PC-9 (cell line): ENCODE results near the gene UNC5B.

Source experiments
- CTCF ChIP-seq: fragments of 200-600 bp; sonication (generic); conservative IDR thresholded peaks from 2 replicates; pipeline ENCODE4 v1.6.1; 2017; ENCODE audit warnings: mixed run types, antibody characterized with exemption, mild to moderate bottlenecking, moderate library complexity
- EZH2 ChIP-seq: fragments of 200-600 bp; sonication (generic); IDR thresholded peaks from 2 replicates; pipeline ENCODE4 v1.8.0; 2017; ENCODE audit warnings: antibody characterized with exemption, low read depth

DNA sequence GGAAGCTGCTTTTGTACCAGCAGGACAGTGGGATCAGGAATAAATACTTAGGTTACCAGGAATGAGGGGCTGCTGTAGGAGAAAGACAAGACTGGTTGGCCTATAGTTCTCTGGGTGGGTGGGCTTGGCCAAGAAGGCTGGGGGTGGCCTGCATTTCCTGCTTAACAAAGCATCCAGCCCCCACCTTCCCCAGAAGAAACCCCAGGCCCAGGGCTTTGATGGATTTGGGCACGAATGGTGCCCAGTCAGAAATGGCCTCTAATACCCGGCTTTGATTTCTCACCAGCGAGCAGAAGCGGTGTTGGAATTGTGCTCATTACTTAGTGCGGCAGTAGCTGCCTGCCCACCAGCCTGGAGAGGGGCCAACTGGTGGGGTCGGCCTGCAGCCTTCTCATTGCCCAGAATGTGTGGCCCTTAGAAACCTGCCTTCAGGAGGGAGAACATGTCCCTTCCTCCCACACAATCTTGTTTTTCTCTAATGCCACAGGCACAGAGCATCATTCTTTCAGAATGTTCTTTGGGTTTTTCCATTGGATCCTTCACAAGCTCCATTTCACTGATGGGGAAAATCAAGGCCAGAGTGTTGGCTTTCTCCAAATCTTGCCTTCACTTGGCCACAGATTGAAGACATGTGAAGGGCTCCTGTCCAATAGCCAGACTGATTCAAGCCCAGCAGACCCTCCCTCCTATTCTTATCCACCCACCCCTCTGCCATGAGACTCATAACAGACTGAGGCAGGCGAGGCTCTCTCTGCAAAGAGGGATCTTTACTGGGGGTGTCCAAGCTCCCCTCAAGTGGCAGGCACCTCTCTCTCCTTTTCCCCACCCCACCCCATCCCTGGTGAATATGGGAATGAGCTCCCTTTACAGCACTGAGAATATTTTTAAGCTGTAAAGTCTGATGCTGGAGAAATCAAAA, 2.5 kb downstream of the UNC5B start:
- TF ChIP-seq CTCF (no peak), EZH2 (no peak)
